Measurements from ENCODE around the gene PHACTR3. TPM values are rescaled to one million over a fixed set of nuclear protein-coding genes. Genes with fewer than 3 reads are reported as not detected.

The PHACTR3 gene
- total RNA-seq, 1 donor from 2014 or later = not detected

- TF ChIP-seq CTCF (IDR thresholded peaks at IDR 0.05) = no peak
- no peaks in the 10 kb centered on the region for H3K4me1 Mint-ChIP-seq (ENCODE audit: low read depth)
- DNase-seq (ENCODE audit: low spot score) = no peak
- H3K27ac Mint-ChIP-seq (ENCODE audit: unreplicated experiment) = no peak overlapping the region
- H3K4me3 Mint-ChIP-seq (ENCODE audit: unreplicated experiment) = no peak overlapping the region
- no peaks in the 10 kb centered on the region for H3K36me3 Mint-ChIP-seq (ENCODE audit: low read depth)
- peaks cover 5% of the 10 kb centered on the region for H3K9me3 Mint-ChIP-seq (ENCODE audit: low read depth)
- H3K27me3 Mint-ChIP-seq (ENCODE audit: low read depth) = peaks cover 9% of the 10 kb centered on the region
These were observed 19.2 kb downstream of the PHACTR3 start for GRCh38 chr20:59623583-59623982.

- H3K27me3 Mint-ChIP-seq (ENCODE audit: low read depth) = peaks cover 5% of the 10 kb centered on the region
- peaks cover 5% of the 10 kb centered on the region for H3K9me3 Mint-ChIP-seq (ENCODE audit: low read depth)
- no peaks in the 10 kb centered on the region for H3K36me3 Mint-ChIP-seq (ENCODE audit: low read depth)
- no peak overlapping the region for H3K27ac Mint-ChIP-seq (ENCODE audit: unreplicated experiment)
- no peaks in the 10 kb centered on the region for H3K4me1 Mint-ChIP-seq (ENCODE audit: low read depth)
- TF ChIP-seq CTCF (IDR thresholded peaks at IDR 0.05) = no peak
- H3K4me3 Mint-ChIP-seq (ENCODE audit: unreplicated experiment) = no peak overlapping the region
- DNase-seq (ENCODE audit: low spot score) = no peak
These were observed 20.1 kb downstream of the PHACTR3 start for GRCh38 chr20:59624401-59624800.

- Mint-ChIP-seq H3K27me3 (ENCODE audit: low read depth) (peaks cover 5% of the 10 kb centered on the region), H3K4me1 (ENCODE audit: low read depth) (no peaks in the 10 kb centered on the region), H3K4me3 (ENCODE audit: unreplicated experiment) (no peak overlapping the region), H3K27ac (ENCODE audit: unreplicated experiment) (no peak overlapping the region), H3K9me3 (ENCODE audit: low read depth) (peaks cover 5% of the 10 kb centered on the region), H3K36me3 (ENCODE audit: low read depth) (no peaks in the 10 kb centered on the region)
- DNase-seq (ENCODE audit: low spot score) = no peak
- no peak for TF ChIP-seq CTCF (IDR thresholded peaks at IDR 0.05)
These were observed 21.0 kb downstream of the PHACTR3 start for GRCh38 chr20:59625214-59625922.

- Mint-ChIP-seq H3K4me3 (ENCODE audit: unreplicated experiment) (no peak overlapping the region), H3K9me3 (ENCODE audit: low read depth) (peaks cover 5% of the 10 kb centered on the region), H3K36me3 (ENCODE audit: low read depth) (no peaks in the 10 kb centered on the region), H3K4me1 (ENCODE audit: low read depth) (no peaks in the 10 kb centered on the region), H3K27me3 (ENCODE audit: low read depth) (peaks cover 4% of the 10 kb centered on the region), H3K27ac (ENCODE audit: unreplicated experiment) (no peak overlapping the region)
- TF ChIP-seq CTCF (IDR thresholded peaks at IDR 0.05) = no peak
- DNase-seq (ENCODE audit: low spot score) = no peak
These were observed 23.0 kb downstream of the PHACTR3 start for GRCh38 chr20:59627298-59627697.

- Mint-ChIP-seq H3K9me3 (ENCODE audit: low read depth) (peaks cover 5% of the 10 kb centered on the region), H3K4me3 (ENCODE audit: unreplicated experiment) (no peak overlapping the region), H3K4me1 (ENCODE audit: low read depth) (no peaks in the 10 kb centered on the region), H3K27ac (ENCODE audit: unreplicated experiment) (no peak overlapping the region), H3K36me3 (ENCODE audit: low read depth) (no peaks in the 10 kb centered on the region), H3K27me3 (ENCODE audit: low read depth) (peaks cover 4% of the 10 kb centered on the region)
- no peak for DNase-seq (ENCODE audit: low spot score)
- no peak for TF ChIP-seq CTCF (IDR thresholded peaks at IDR 0.05)
These were observed 23.8 kb downstream of the PHACTR3 start for GRCh38 chr20:59628171-59628570.
